HG03469 (cell line): ENCODE measurements around the gene FAM181A.

Experiments
- ATAC-seq: cut with Tn5 transposase; IDR thresholded peaks from one replicate; pipeline ENCODE4 v1.9.1; 2021; ENCODE audit warnings: mild to moderate bottlenecking, moderate library complexity, moderate number of reproducible peaks; ENCODE audit not compliant: unreplicated experiment

Gene FAM181A

DNA sequence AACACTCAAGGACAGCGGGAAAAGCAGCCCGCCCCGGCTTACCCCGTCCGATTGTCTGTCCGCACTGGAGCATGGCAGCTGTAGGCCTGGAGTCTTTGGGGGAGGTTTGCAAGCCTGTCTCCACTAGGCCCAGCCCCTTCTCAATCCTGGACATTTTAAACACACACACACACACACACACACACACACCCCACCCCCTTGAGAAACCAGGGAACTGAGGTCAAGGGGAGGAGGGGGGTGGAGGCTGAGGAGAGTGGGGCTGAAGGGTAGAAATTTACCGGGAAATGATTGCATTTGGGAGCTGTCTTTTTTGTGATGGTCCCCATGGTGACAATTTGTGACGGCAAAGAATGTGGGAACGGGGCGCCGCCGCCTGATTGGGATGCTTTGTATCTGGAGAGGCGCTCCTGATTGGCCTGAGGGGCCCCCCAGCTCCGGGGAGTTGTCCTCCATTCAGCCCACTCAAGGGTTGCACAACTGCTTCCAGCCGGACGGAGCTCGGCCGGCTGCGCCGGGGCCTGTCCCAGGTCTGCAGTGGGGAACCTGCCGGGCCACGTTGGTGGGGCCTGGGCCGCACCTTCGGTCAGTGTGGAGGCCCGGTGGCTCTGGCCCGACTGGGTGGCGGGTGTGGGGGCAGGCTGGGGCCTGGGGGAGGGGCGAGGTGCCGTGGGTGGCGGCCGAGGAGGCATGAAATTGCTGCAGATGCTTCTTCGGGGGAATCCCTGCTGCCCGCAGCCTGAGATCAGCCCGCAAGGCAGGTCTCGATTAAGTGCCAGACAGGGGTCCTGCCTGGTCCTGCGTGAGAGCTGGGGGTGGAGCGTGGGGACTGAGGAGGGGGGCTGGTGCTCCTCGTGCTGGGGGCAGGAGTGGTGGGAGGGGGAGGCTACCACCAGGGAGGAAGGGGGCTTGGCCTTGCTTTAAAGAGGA, at the start of gene FAM181A:
FAM181A (plus strand) TSS at position 472 of the 927 bp plus-strand sequence. CDS start 942 bp downstream, outside the sequence.
- no peak for ATAC-seq

GRCh38 chr14:93878212-93878611, 48.9 kb upstream of the FAM181A start:
- ATAC-seq: no peak

GRCh38 chr14:93878871-93879270, 48.3 kb upstream of the FAM181A start:
- no peak for ATAC-seq

- no peak for ATAC-seq
Measured at GRCh38 chr14:93879362-93879983, 47.7 kb upstream of the FAM181A start.

GRCh38 chr14:93880021-93880820, 46.9 kb upstream of the FAM181A start:
- ATAC-seq: no peak

GRCh38 chr14:93884950-93885349, 42.2 kb upstream of the FAM181A start:
- no peak for ATAC-seq

GRCh38 chr14:93888995-93889394, 38.1 kb upstream of the FAM181A start:
- ATAC-seq: no peak

DNA sequence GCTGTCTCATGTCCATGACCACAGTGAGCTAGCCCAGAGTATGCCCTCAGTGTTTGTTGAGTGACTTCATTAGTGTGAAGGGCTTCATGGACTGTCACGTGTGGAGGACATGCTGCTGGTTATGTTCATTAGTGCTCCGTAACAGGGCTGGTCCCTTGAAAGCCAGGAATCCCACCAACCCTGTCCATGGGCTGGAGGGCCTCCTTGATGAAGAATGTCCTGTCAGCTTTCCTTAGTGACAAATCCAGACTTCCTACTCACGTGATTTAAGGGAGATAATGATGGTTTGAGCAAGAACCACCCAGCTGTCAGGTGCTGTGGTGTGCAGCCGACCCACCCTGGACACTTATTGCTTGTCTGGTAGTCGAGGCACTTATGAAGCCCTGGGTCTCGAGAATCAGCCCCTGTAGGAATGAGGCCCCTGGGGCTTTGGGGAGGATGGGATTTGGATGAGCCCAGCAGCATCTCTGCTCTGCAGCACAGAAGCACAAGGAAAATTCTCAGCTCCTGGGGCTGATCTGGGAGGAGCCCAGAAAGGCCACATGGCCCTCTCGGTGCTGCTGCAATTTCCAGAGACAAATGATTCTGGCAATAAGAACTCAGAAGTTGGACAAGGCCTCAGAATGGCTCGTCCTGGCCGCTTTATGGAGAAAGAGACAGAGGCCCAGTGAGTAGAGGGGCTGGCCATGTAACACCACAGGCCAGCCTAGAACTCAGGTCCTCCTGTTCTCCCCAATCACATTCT, 37.2 kb upstream of the FAM181A start:
- no peak for ATAC-seq

- ATAC-seq: no peak
Measured at GRCh38 chr14:93891756-93892504, 35.2 kb upstream of the FAM181A start.

- ATAC-seq: no peak
Measured at GRCh38 chr14:93892505-93892839, 34.7 kb upstream of the FAM181A start.

- no peak for ATAC-seq
Measured at GRCh38 chr14:93892923-93893558, 34.1 kb upstream of the FAM181A start.

DNA sequence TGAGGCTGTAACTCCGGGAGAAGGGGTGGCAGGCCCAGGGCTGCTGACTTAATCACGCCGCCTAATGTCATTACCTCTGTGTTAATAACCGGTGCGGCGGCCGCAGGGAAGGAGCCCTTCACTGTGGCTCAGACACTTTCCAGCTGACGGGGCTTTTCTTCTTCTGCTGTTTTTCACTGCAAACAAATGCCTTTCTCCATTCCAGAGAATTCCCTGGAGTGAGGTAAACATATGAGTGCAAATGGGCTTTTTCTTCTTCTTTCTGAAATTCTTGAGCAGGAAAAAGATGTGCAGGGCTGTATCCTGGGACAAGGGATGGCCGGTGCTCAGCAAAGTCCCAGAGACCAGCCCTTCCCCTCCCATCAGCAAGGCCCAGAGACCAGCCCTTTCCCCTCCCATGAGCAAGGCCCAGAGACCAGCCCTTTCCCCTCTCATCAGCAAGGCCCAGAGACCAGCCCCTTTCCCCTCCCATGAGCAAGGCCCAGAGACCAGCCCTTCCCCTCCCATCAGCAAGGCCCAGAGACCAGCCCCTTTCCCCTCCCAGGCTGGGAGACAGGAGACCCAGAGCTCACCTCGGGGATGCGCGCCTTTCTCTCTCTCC, 33.4 kb upstream of the FAM181A start:
- ATAC-seq: no peak

DNA sequence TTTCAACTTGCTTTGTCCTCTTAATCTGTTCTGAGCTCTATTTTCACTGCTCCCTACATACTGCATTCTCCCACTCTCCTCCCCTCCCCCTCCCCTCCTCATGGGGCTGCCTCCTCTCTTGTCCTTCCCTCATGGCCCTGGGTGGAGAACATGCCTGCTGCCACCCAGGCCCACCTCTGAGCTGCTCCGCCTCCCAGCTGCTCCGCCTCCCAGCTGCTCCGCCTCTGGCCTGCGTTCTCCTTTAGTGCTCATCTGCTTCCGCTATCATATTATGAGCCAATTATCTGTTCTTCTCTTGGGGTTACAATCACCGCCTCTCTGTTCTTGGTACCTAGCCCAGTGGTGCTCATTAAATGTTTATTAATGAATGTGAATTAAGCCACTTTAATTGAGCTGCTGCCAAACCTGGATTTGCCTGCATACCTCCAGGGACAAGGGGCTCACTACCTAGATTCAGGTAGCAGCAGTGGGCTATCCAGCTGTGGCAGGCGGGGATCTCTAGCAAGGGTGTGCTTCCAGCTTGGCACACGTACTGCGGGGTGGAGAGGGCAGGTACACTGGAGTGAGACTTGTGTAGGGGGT, 32.0 kb upstream of the FAM181A start:
- no peak for ATAC-seq

GRCh38 chr14:93897476-93897845, 29.7 kb upstream of the FAM181A start:
- no peak for ATAC-seq

GRCh38 chr14:93898081-93898611, 29.0 kb upstream of the FAM181A start:
- ATAC-seq: no peak

DNA sequence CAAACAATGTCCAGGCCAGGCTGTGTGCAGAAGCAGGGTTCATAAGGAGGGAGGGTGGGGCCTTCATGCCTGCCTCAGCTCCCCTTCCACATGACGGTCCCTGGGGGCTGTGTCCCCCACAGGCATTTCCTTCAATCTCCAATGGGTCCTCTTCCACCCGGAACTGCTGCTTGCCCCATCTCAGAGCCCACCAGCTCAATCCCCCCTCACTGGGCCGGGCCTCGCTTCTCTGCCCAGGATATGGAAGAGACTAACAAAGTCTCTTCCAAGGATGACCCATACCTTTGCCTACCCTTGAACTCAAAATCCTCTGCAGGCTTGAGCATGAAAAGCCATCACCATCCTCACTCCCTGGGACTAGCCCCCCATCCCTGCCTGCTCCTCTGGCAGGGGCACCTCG, 28.4 kb upstream of the FAM181A start:
- ATAC-seq: no peak

DNA sequence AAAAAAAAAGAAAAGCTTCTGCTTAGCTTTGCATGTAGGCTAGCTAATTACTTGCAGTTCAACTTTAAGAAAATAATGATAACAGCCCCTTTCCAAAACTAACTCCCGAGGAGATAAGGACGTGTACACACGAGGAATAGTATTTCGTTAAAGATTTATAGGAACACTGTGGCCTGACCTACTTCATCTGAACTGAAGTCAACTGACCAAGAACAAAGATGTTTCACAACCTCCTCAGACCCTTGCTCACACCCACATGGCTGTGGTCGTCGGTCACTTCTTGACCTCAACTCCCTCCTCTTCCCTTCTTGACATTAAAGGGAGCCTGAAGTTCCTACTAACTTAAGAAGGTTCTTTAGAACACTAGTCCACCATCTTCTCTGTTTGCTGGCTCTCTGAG, 25.3 kb upstream of the FAM181A start:
- ATAC-seq: no peak

DNA sequence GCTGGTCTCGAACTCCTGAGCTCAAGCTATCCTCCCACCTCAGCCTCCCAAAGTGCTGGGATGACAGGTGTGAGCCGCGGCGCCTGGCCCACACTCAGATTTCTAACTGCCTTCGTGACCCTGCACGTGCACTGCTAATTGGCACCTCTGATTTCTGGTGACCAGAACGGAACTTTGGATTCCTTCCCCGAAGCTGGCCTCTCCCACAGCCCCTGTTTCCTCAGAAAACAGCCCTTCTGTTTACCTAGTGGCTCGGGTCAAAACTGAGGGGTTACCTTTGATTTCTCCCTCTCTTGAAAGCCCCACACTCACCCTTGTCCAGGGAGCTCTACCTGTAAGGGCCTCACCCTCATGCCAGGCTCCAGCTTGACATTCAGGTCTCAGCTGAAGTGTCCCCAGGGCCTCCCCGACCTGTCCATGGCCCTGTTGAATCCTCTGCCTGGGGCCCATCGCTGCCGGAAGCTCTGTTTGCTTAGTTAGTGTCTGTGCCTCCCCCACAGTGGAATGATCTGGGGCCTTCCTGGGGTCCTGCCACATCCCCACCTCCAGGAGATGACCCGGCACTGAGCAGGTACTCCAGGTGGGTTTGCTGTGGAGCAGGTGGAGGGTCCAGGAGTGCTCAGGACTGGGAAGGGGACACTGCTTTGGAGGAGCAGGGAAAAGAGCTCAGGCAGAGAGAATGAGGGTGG, 24.4 kb upstream of the FAM181A start:
- ATAC-seq: no peak
